Measurements from ENCODE around the gene PITPNM2.

PITPNM2 gene

GRCh38 chr12:123132951-123133619 lies 17.8 kb downstream of the PITPNM2 start:
- H3K9me3 ChIP-seq (replicated peaks; ENCODE audit: low read length): no peaks in the 10 kb centered on the region
- no peaks in the 10 kb centered on the region for H3K36me3 ChIP-seq (ENCODE audit: insufficient read depth, low read length)
- H3K4me2 ChIP-seq (ENCODE audit: low read length): no peak overlapping the region
- no peaks in the 10 kb centered on the region for H3K27me3 ChIP-seq (ENCODE audit: control insufficient read depth, insufficient read depth, low read length)
- peaks cover 15% of the 10 kb centered on the region for H3K4me1 ChIP-seq (ENCODE audit: control insufficient read depth, insufficient read depth, low read length)
- no peak overlapping the region for H3K4me3 ChIP-seq (ENCODE audit: low read length)
- H3K9ac ChIP-seq (ENCODE audit: low read depth, low read length): no peak overlapping the region

GRCh38 chr12:123131879-123132402 lies 18.9 kb downstream of the PITPNM2 start:
- peaks cover 24% of the 10 kb centered on the region for H3K4me1 ChIP-seq (ENCODE audit: control insufficient read depth, insufficient read depth, low read length)
- H3K9me3 ChIP-seq (replicated peaks; ENCODE audit: low read length): no peaks in the 10 kb centered on the region
- no peaks in the 10 kb centered on the region for H3K27me3 ChIP-seq (ENCODE audit: control insufficient read depth, insufficient read depth, low read length)
- H3K4me3 ChIP-seq (ENCODE audit: low read length): no peak overlapping the region
- H3K9ac ChIP-seq (ENCODE audit: low read depth, low read length): no peak overlapping the region
- no peaks in the 10 kb centered on the region for H3K36me3 ChIP-seq (ENCODE audit: insufficient read depth, low read length)
- H3K4me2 ChIP-seq (ENCODE audit: low read length): no peak overlapping the region

- H3K4me2 ChIP-seq (ENCODE audit: low read length): no peak overlapping the region
- H3K9me3 ChIP-seq (replicated peaks; ENCODE audit: low read length): no peaks in the 10 kb centered on the region
- H3K9ac ChIP-seq (ENCODE audit: low read depth, low read length): no peak overlapping the region
- H3K4me3 ChIP-seq (ENCODE audit: low read length): no peak overlapping the region
- H3K27me3 ChIP-seq (ENCODE audit: control insufficient read depth, insufficient read depth, low read length): no peaks in the 10 kb centered on the region
- no peaks in the 10 kb centered on the region for H3K36me3 ChIP-seq (ENCODE audit: insufficient read depth, low read length)
- H3K4me1 ChIP-seq (ENCODE audit: control insufficient read depth, insufficient read depth, low read length): peaks cover 28% of the 10 kb centered on the region
These were observed 19.5 kb downstream of the PITPNM2 start for GRCh38 chr12:123131291-123131832.

GRCh38 chr12:123129621-123130020 lies 21.3 kb downstream of the PITPNM2 start:
- Histone ChIP-seq H3K4me2 (ENCODE audit: low read length) (no peak overlapping the region), H3K9ac (ENCODE audit: low read depth, low read length) (no peak overlapping the region), H3K4me3 (ENCODE audit: low read length) (no peak overlapping the region), H3K4me1 (ENCODE audit: control insufficient read depth, insufficient read depth, low read length) (peaks cover 33% of the 10 kb centered on the region), H3K9me3 (replicated peaks; ENCODE audit: low read length) (no peaks in the 10 kb centered on the region), H3K36me3 (ENCODE audit: insufficient read depth, low read length) (no peaks in the 10 kb centered on the region), H3K27me3 (ENCODE audit: control insufficient read depth, insufficient read depth, low read length) (no peaks in the 10 kb centered on the region)

GRCh38 chr12:123127182-123127495 lies 23.8 kb downstream of the PITPNM2 start:
- H3K4me2 ChIP-seq (ENCODE audit: low read length): peak overlapping the region; percentile 57
- H3K9ac ChIP-seq (ENCODE audit: low read depth, low read length): peak overlapping the region; percentile 16
- H3K27me3 ChIP-seq (ENCODE audit: control insufficient read depth, insufficient read depth, low read length): no peaks in the 10 kb centered on the region
- peaks cover 32% of the 10 kb centered on the region for H3K4me1 ChIP-seq (ENCODE audit: control insufficient read depth, insufficient read depth, low read length)
- no peaks in the 10 kb centered on the region for H3K36me3 ChIP-seq (ENCODE audit: insufficient read depth, low read length)
- no peaks in the 10 kb centered on the region for H3K9me3 ChIP-seq (replicated peaks; ENCODE audit: low read length)
- peak overlapping the region; percentile 45 for H3K4me3 ChIP-seq (ENCODE audit: low read length)

- H3K9ac ChIP-seq (ENCODE audit: low read depth, low read length): peak overlapping the region; percentile 16
- no peaks in the 10 kb centered on the region for H3K9me3 ChIP-seq (replicated peaks; ENCODE audit: low read length)
- no peaks in the 10 kb centered on the region for H3K36me3 ChIP-seq (ENCODE audit: insufficient read depth, low read length)
- H3K4me3 ChIP-seq (ENCODE audit: low read length): peak overlapping the region; percentile 45
- H3K4me1 ChIP-seq (ENCODE audit: control insufficient read depth, insufficient read depth, low read length): peaks cover 26% of the 10 kb centered on the region
- H3K27me3 ChIP-seq (ENCODE audit: control insufficient read depth, insufficient read depth, low read length): no peaks in the 10 kb centered on the region
- H3K4me2 ChIP-seq (ENCODE audit: low read length): peak overlapping the region; percentile 65
These were observed 24.4 kb downstream of the PITPNM2 start for GRCh38 chr12:123126294-123127181.

GRCh38 chr12:123122626-123123025 lies 28.3 kb downstream of the PITPNM2 start:
- H3K9me3 ChIP-seq (replicated peaks; ENCODE audit: low read length): no peaks in the 10 kb centered on the region
- no peak overlapping the region for H3K9ac ChIP-seq (ENCODE audit: low read depth, low read length)
- H3K36me3 ChIP-seq (ENCODE audit: insufficient read depth, low read length): no peaks in the 10 kb centered on the region
- peaks cover 26% of the 10 kb centered on the region for H3K4me1 ChIP-seq (ENCODE audit: control insufficient read depth, insufficient read depth, low read length)
- no peaks in the 10 kb centered on the region for H3K27me3 ChIP-seq (ENCODE audit: control insufficient read depth, insufficient read depth, low read length)
- no peak overlapping the region for H3K4me2 ChIP-seq (ENCODE audit: low read length)
- H3K4me3 ChIP-seq (ENCODE audit: low read length): no peak overlapping the region

- Histone ChIP-seq H3K36me3 (ENCODE audit: insufficient read depth, low read length) (no peaks in the 10 kb centered on the region), H3K4me1 (ENCODE audit: control insufficient read depth, insufficient read depth, low read length) (peaks cover 18% of the 10 kb centered on the region), H3K27me3 (ENCODE audit: control insufficient read depth, insufficient read depth, low read length) (no peaks in the 10 kb centered on the region), H3K9ac (ENCODE audit: low read depth, low read length) (no peak overlapping the region), H3K4me2 (ENCODE audit: low read length) (no peak overlapping the region), H3K9me3 (replicated peaks; ENCODE audit: low read length) (no peaks in the 10 kb centered on the region), H3K4me3 (ENCODE audit: low read length) (no peak overlapping the region)
These were observed 29.2 kb downstream of the PITPNM2 start for GRCh38 chr12:123121670-123122069.

GRCh38 chr12:123120452-123121166 lies 30.3 kb downstream of the PITPNM2 start:
- Histone ChIP-seq H3K4me2 (ENCODE audit: low read length) (no peak overlapping the region), H3K36me3 (ENCODE audit: insufficient read depth, low read length) (no peaks in the 10 kb centered on the region), H3K4me1 (ENCODE audit: control insufficient read depth, insufficient read depth, low read length) (peaks cover 22% of the 10 kb centered on the region), H3K9ac (ENCODE audit: low read depth, low read length) (no peak overlapping the region), H3K27me3 (ENCODE audit: control insufficient read depth, insufficient read depth, low read length) (no peaks in the 10 kb centered on the region), H3K4me3 (ENCODE audit: low read length) (no peak overlapping the region), H3K9me3 (replicated peaks; ENCODE audit: low read length) (no peaks in the 10 kb centered on the region)

GRCh38 chr12:123119808-123120207 lies 31.1 kb downstream of the PITPNM2 start:
- H3K4me1 ChIP-seq (ENCODE audit: control insufficient read depth, insufficient read depth, low read length): peaks cover 29% of the 10 kb centered on the region
- H3K4me2 ChIP-seq (ENCODE audit: low read length): no peak overlapping the region
- no peak overlapping the region for H3K4me3 ChIP-seq (ENCODE audit: low read length)
- no peaks in the 10 kb centered on the region for H3K36me3 ChIP-seq (ENCODE audit: insufficient read depth, low read length)
- no peak overlapping the region for H3K9ac ChIP-seq (ENCODE audit: low read depth, low read length)
- H3K9me3 ChIP-seq (replicated peaks; ENCODE audit: low read length): no peaks in the 10 kb centered on the region
- no peaks in the 10 kb centered on the region for H3K27me3 ChIP-seq (ENCODE audit: control insufficient read depth, insufficient read depth, low read length)

GRCh38 chr12:123118497-123118896 lies 32.4 kb downstream of the PITPNM2 start:
- peaks cover 36% of the 10 kb centered on the region for H3K4me1 ChIP-seq (ENCODE audit: control insufficient read depth, insufficient read depth, low read length)
- H3K4me3 ChIP-seq (ENCODE audit: low read length): no peak overlapping the region
- H3K36me3 ChIP-seq (ENCODE audit: insufficient read depth, low read length): no peaks in the 10 kb centered on the region
- H3K4me2 ChIP-seq (ENCODE audit: low read length): no peak overlapping the region
- no peaks in the 10 kb centered on the region for H3K27me3 ChIP-seq (ENCODE audit: control insufficient read depth, insufficient read depth, low read length)
- no peaks in the 10 kb centered on the region for H3K9me3 ChIP-seq (replicated peaks; ENCODE audit: low read length)
- H3K9ac ChIP-seq (ENCODE audit: low read depth, low read length): no peak overlapping the region
